Activated CD4-positive, alpha-beta memory T cell treated with anti-CD3 and anti-CD28 coated beads for 36 hours (primary cell): Measurements from ENCODE around the gene RAET1G. TPM values are rescaled to one million over a fixed set of nuclear protein-coding genes. Genes with fewer than 3 reads are reported as not detected.

Experiments used
- CTCF ChIA-PET: fragments of 350-600 bp; sonication (Branson Sonifier 250); formaldehyde crosslinking; loops from one replicate; lab custom pipeline; 2021; ENCODE audit warnings: antibody characterized with exemption, inconsistent platforms; lab: Charles Lee
- POLR2A ChIA-PET: fragments of 350-600 bp; sonication (Branson Sonifier 250); formaldehyde crosslinking; loops from one replicate; lab custom pipeline; 2021; ENCODE audit warnings: antibody characterized with exemption; lab: Charles Lee
- DNase-seq: peaks from one replicate; pipeline ENCODE4 v3.0.0-alpha.2; 2020
- H3K27ac Mint-ChIP-seq: one replicate; pipeline ENCODE4 v1.8.0; 2021; ENCODE audit warnings: mixed read lengths
- H3K27me3 Mint-ChIP-seq: one replicate; pipeline ENCODE4 v1.8.0; 2021; ENCODE audit warnings: mixed read lengths
- H3K36me3 Mint-ChIP-seq: one replicate; pipeline ENCODE4 v1.8.0; 2021; ENCODE audit warnings: mixed read lengths
- H3K4me1 Mint-ChIP-seq: one replicate; pipeline ENCODE4 v1.8.0; 2021; ENCODE audit warnings: low read depth, mixed read lengths
- H3K4me3 Mint-ChIP-seq: one replicate; pipeline ENCODE4 v1.8.0; 2021; ENCODE audit warnings: mild to moderate bottlenecking, mixed read lengths
- H3K9me3 Mint-ChIP-seq: one replicate; pipeline ENCODE4 v1.8.0; 2021; ENCODE audit warnings: mixed read lengths
- intact Hi-C: fragments of 100-400 bp; cut with micrococcal nuclease; formaldehyde crosslinking; loops from one replicate; pipeline ENCODE4 v1.15.1; 2023
- total RNA-seq, 2 experiments: library from RNA; stranded (reverse); gene quantifications; one replicate each; pipeline ENCODE4 v1.2.3, GENCODE V29; 2021

Gene RAET1G
- total RNA-seq, 2 experiments from 2014 or later = not detected

DNA sequence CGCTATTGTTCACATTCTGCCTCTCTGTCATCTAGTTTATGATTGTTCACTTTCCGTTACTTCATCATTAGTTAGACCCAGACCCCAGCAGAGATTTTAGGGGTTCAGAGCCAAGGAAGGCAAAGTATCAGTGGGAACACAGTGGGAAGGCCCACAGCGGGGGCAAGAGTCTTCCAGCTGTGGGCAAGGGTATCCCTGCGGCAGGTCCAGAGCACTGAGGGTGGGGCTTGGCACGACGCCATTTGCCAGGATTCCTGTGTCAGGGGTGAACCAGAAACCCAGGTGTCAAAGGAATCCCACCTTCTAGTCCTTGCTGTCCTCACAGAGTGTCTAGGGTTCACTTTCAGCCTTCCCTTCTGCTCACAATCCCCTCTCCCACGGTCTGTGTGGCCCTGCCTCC lies 38.3 kb downstream of the RAET1G start:
- peaks cover 17% of the 10 kb centered on the region for H3K27me3 Mint-ChIP-seq
- H3K9me3 Mint-ChIP-seq = no peaks in the 10 kb centered on the region
- no peak overlapping the region for H3K4me3 Mint-ChIP-seq
- H3K27ac Mint-ChIP-seq = no peak overlapping the region
- H3K36me3 Mint-ChIP-seq = no peaks in the 10 kb centered on the region
- ChIA-PET CTCF (no interaction called here), POLR2A (no interaction called here)
- intact Hi-C loops = no loop called here
- no peak for DNase-seq
- H3K4me1 Mint-ChIP-seq = no peaks in the 10 kb centered on the region

DNA sequence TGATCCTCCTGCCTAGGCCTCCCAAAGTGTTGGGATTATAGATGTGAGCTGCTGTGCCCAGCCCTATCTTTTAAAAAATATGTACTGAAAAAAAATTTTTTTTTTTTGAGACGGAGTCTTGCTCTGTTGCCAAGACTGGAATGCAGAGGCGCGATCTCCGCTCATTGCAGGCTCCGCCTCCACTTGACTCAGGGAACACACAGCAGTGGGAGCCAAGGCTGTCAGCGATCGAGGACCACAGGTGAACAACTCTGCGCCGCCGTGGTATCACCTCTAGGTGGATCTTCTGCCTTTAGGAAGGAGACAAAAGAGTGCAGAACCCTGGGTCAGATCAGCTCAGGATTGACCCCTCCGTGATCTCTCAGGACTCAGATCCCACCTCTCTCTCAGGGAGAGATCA lies 38.7 kb downstream of the RAET1G start:
- CTCF ChIA-PET = no interaction called here

GRCh38 chr6:149881860-149882259 lies 41.1 kb downstream of the RAET1G start:
- DNase-seq = no peak
- Mint-ChIP-seq H3K9me3 (no peaks in the 10 kb centered on the region), H3K36me3 (no peaks in the 10 kb centered on the region), H3K4me1 (no peaks in the 10 kb centered on the region), H3K27ac (no peak overlapping the region), H3K27me3 (peaks cover 33% of the 10 kb centered on the region), H3K4me3 (no peak overlapping the region)
- intact Hi-C loops = no loop called here
- ChIA-PET POLR2A (no interaction called here), CTCF (no interaction called here)

More for the DNA sequence above, 38.7 kb downstream of the RAET1G start:
- peaks cover 17% of the 10 kb centered on the region for H3K27me3 Mint-ChIP-seq
- H3K4me3 Mint-ChIP-seq = no peak overlapping the region
- DNase-seq = no peak
- H3K27ac Mint-ChIP-seq = no peak overlapping the region
- POLR2A ChIA-PET = no interaction called here
- H3K36me3 Mint-ChIP-seq = no peaks in the 10 kb centered on the region
- H3K4me1 Mint-ChIP-seq = no peaks in the 10 kb centered on the region
- intact Hi-C loops = no loop called here
- no peaks in the 10 kb centered on the region for H3K9me3 Mint-ChIP-seq

DNA sequence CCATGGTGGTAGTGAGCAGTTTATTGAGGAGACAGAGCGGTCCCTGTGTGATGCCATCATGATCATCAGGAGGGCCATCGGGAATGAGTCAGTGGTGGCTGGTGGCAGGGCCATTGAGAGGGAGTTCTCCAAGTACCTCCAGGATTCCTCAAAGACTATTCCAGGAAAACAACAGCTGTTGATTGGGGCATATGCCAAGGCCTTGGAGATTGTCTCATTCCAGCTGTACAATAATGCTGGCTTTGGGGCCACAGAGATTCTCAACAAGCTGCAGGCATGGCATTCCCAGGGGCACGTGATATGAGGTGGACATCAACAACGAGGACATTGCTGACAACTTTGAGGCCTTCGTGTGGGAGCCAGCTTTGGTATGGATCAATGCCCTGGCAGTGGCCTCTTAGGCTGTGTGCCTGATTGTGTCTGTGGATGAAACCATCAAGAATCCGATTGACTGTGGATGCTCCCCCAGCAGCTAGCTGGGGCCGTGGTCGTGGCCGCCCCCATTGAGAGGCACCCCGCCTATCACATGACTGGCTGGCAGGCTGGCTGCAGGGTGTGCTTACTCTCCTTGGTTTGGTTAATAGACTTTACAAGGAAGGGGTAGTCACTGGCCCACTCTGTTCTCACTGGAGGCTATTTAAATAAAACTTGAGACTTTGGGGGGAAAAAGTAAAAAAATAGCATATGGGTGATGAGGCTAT lies 41.7 kb downstream of the RAET1G start:
- H3K4me3 Mint-ChIP-seq = no peak overlapping the region
- CTCF ChIA-PET = no interaction called here

GRCh38 chr6:149877659-149878058 lies 45.3 kb downstream of the RAET1G start:
- ChIA-PET CTCF (no interaction called here), POLR2A (no interaction called here)
- H3K4me1 Mint-ChIP-seq = no peaks in the 10 kb centered on the region
- H3K27ac Mint-ChIP-seq = no peak overlapping the region
- DNase-seq = no peak
- H3K27me3 Mint-ChIP-seq = peaks cover 40% of the 10 kb centered on the region
- H3K4me3 Mint-ChIP-seq = no peak overlapping the region
- intact Hi-C loops = no loop called here
- H3K9me3 Mint-ChIP-seq = no peaks in the 10 kb centered on the region
- H3K36me3 Mint-ChIP-seq = no peaks in the 10 kb centered on the region

More for the DNA sequence above, 41.7 kb downstream of the RAET1G start:
- no peaks in the 10 kb centered on the region for H3K4me1 Mint-ChIP-seq
- no peaks in the 10 kb centered on the region for H3K9me3 Mint-ChIP-seq
- H3K27me3 Mint-ChIP-seq = peaks cover 38% of the 10 kb centered on the region
- POLR2A ChIA-PET = no interaction called here
- no peak overlapping the region for H3K27ac Mint-ChIP-seq
- intact Hi-C loops = no loop called here
- no peaks in the 10 kb centered on the region for H3K36me3 Mint-ChIP-seq
- DNase-seq = no peak

DNA sequence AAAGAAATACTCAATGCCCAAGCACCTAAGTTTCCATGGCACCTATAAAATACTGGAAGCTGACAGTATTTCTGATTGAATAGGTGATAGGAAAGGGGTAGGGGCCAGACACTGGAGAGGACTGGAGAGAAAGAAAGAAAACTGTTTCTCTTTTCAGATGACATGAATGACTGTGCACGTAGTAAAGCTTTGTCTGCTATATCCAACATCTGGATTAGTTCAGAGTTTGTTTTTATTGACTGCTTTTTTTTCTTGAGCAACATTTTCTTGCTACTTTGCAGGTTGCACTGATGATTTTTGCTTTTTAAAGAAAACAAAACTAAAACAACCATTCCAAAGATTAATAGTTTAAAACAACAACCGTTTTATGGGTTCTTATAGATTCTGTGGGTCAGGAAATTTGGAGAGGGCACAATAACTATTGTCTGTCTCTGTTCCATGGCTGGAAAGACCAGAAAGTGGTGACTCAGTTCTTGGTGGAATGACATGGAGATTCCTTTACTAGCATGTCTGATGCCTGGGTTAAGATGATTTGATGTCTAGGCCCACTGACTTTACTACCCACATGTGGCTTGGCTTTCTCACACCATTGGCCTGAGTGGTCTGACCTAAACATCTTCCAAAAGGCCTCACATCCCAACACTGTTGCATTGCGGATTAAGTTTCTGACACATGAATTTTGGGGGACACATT lies 46.5 kb downstream of the RAET1G start:
- intact Hi-C loops = no loop called here
- no peaks in the 10 kb centered on the region for H3K4me1 Mint-ChIP-seq
- H3K36me3 Mint-ChIP-seq = no peaks in the 10 kb centered on the region
- no peak for DNase-seq
- ChIA-PET CTCF (no interaction called here), POLR2A (no interaction called here)
- H3K4me3 Mint-ChIP-seq = no peak overlapping the region
- H3K27ac Mint-ChIP-seq = no peak overlapping the region
- peaks cover 8% of the 10 kb centered on the region for H3K9me3 Mint-ChIP-seq
- H3K27me3 Mint-ChIP-seq = peaks cover 42% of the 10 kb centered on the region

GRCh38 chr6:149872233-149872632 lies 50.7 kb downstream of the RAET1G start:
- no peaks in the 10 kb centered on the region for H3K4me1 Mint-ChIP-seq
- intact Hi-C loops = no loop called here

GRCh38 chr6:149871182-149871581 lies 51.7 kb downstream of the RAET1G start:
- Mint-ChIP-seq H3K9me3 (peaks cover 8% of the 10 kb centered on the region), H3K4me3 (no peak overlapping the region), H3K27me3 (peaks cover 12% of the 10 kb centered on the region), H3K36me3 (no peaks in the 10 kb centered on the region), H3K4me1 (no peaks in the 10 kb centered on the region), H3K27ac (no peak overlapping the region)
- no peak for DNase-seq
- intact Hi-C loops = no loop called here
- ChIA-PET POLR2A (no interaction called here), CTCF (no interaction called here)

More at GRCh38 chr6:149872233-149872632, 50.7 kb downstream of the RAET1G start:
- ChIA-PET CTCF (no interaction called here), POLR2A (no interaction called here)
- H3K4me3 Mint-ChIP-seq = no peak overlapping the region
- H3K27me3 Mint-ChIP-seq = peaks cover 20% of the 10 kb centered on the region
- H3K9me3 Mint-ChIP-seq = peaks cover 8% of the 10 kb centered on the region
- no peak overlapping the region for H3K27ac Mint-ChIP-seq
- no peaks in the 10 kb centered on the region for H3K36me3 Mint-ChIP-seq
- no peak for DNase-seq

GRCh38 chr6:149869275-149869892 lies 53.5 kb downstream of the RAET1G start:
- Mint-ChIP-seq H3K27me3 (peaks cover 12% of the 10 kb centered on the region), H3K4me3 (no peak overlapping the region), H3K4me1 (peaks cover 5% of the 10 kb centered on the region), H3K9me3 (peaks cover 8% of the 10 kb centered on the region), H3K27ac (no peak overlapping the region), H3K36me3 (no peaks in the 10 kb centered on the region)
- intact Hi-C loops = loop anchor here (5.0 to 10.0 kb wide), 2 partner anchors 125 to 222 kb away; partner anchors contain the start of genes KATNA1, NUP43 and PCMT1
- DNase-seq = no peak
- ChIA-PET CTCF (interaction anchor here (1.7 kb wide), 1 partner anchor 22 kb away, joined by 4 read pairs; no protein-coding TSS in a partner anchor), POLR2A (no interaction called here)

- CTCF ChIA-PET = interaction anchor here (1.7 kb wide), 1 partner anchor 21 kb away, joined by 4 read pairs; no protein-coding TSS in a partner anchor
- POLR2A ChIA-PET = no interaction called here
- Mint-ChIP-seq H3K36me3 (no peaks in the 10 kb centered on the region), H3K27ac (no peak overlapping the region), H3K9me3 (peaks cover 8% of the 10 kb centered on the region), H3K4me1 (peaks cover 6% of the 10 kb centered on the region), H3K27me3 (peaks cover 5% of the 10 kb centered on the region), H3K4me3 (no peak overlapping the region)
- no peak for DNase-seq
- intact Hi-C loops = loop anchor here (5.0 to 10.0 kb wide), 2 partner anchors 123 to 221 kb away; partner anchors contain the start of genes KATNA1, NUP43 and PCMT1
These were observed 54.9 kb downstream of the RAET1G start for GRCh38 chr6:149867876-149868640.
